SU-DHL-6 (cell line): ENCODE measurements around the gene SLC2A8.

Experiments
- EZH2phosphoT487 ChIP-seq: fragments of 200-600 bp; sonication (generic), shearing (Covaris generic); conservative IDR thresholded peaks from 2 replicates; pipeline ENCODE4 v1.6.1; 2018; ENCODE audit warnings: mild to moderate bottlenecking, antibody characterized with exemption, low read length, moderate library complexity, mixed read lengths
- TF ChIP-seq, protein P1 (sequence below): fragments of 200-600 bp; sonication (generic); IDR thresholded peaks from one replicate; pipeline ENCODE4 v1.5.1; 2017; ENCODE audit warnings: antibody characterized with exemption, mild to moderate bottlenecking, low read length, moderate library complexity; ENCODE audit not compliant: insufficient read depth, poor library complexity, severe bottlenecking

DNA sequence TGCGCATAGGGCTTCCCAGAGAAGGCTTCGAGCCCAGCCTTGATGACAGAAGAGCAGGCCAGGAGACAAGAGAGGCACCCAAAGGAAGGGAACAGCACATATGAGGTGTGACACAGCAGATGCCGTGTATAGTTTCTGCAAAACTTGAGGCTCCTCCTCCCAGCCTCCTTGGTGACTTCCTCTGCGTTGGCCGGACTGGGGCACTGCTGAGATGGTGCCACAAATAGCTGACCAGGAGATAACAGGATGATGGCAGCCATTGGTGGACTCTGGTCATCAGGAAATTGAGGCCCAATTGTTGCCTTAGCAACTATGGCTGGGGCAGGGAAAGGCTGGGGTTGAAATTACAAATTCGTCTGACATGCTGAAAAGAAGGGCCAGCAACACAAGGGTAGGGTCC lies 22.4 kb downstream of the SLC2A8 start:
- TF ChIP-seq, protein P1, sequence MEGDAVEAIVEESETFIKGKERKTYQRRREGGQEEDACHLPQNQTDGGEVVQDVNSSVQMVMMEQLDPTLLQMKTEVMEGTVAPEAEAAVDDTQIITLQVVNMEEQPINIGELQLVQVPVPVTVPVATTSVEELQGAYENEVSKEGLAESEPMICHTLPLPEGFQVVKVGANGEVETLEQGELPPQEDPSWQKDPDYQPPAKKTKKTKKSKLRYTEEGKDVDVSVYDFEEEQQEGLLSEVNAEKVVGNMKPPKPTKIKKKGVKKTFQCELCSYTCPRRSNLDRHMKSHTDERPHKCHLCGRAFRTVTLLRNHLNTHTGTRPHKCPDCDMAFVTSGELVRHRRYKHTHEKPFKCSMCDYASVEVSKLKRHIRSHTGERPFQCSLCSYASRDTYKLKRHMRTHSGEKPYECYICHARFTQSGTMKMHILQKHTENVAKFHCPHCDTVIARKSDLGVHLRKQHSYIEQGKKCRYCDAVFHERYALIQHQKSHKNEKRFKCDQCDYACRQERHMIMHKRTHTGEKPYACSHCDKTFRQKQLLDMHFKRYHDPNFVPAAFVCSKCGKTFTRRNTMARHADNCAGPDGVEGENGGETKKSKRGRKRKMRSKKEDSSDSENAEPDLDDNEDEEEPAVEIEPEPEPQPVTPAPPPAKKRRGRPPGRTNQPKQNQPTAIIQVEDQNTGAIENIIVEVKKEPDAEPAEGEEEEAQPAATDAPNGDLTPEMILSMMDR = no peak
- no peak for TF ChIP-seq EZH2phosphoT487
